ENCODE measurements around the gene OR13F1. TPM values are rescaled to one million over a fixed set of nuclear protein-coding genes. Genes with fewer than 3 reads are reported as not detected.

The OR13F1 gene
- total RNA-seq, 1 experiment from 2014 or later = not detected

DNA sequence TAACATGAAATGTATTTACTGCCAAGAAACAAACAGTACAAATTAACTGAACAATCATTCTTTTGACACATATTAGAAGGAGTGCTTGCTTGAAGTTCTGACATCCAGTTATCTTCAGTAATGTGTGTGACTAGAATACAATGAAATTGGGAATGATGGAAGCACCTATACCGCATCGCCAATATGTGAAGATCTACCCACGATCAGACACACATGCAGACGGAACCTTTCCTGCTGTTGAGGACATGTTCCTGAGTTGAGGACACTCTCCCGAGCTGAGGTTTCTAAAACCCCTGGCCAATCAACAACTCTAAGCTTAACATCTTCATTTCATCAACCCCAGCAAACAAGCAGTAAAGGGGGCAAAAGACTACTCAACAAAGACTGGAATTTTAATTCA, 32.7 kb downstream of the OR13F1 start, which contains the start of gene OR13C3:
OR13C3 (minus strand) TSS at position 101 of the 400 bp plus-strand sequence. CDS start 133 bp downstream, outside the sequence.
- TF ChIP-seq CTCF (conservative IDR thresholded peaks at IDR 0.05; ENCODE audit: low read depth, low read length) = no peak
- TF ChIP-seq EZH2phosphoT487 (IDR thresholded peaks at IDR 0.05; ENCODE audit: borderline replicate concordance, low read length) = no peak
- no peak for TF ChIP-seq EZH2 (IDR thresholded peaks at IDR 0.05; ENCODE audit: low read length, unreplicated experiment)
- Histone ChIP-seq H3F3A (ENCODE audit: low read length, unreplicated experiment) (no peaks in the 10 kb centered on the region), H3K4me2 (ENCODE audit: low read length) (no peak within 1 kb of the TSS), H3K36me3 (ENCODE audit: low read depth, low read length) (no peaks in the 10 kb centered on the region), H3K79me2 (ENCODE audit: low read length) (no peaks in the 10 kb centered on the region), H2AFZ (ENCODE audit: low read length) (no peak within 1 kb of the TSS), H3K27ac (ENCODE audit: low read length) (no peak within 1 kb of the TSS), H3K9me3 (ENCODE audit: low read length) (no peaks in the 10 kb centered on the region), H3K27me3 (ENCODE audit: low read length) (no peaks in the 10 kb centered on the region), H3K4me1 (ENCODE audit: insufficient read depth, low read length) (no peaks in the 10 kb centered on the region), H4K20me1 (ENCODE audit: low read length) (no peaks in the 10 kb centered on the region), H3K9me2 (replicated peaks; ENCODE audit: low read length) (no peaks in the 10 kb centered on the region), H3K9ac (ENCODE audit: low read length) (no peak within 1 kb of the TSS), H3K4me3 (ENCODE audit: low read length) (no peak within 1 kb of the TSS)
- ChIA-PET POLR2A (ENCODE audit: unreplicated experiment) (no interaction called here), CTCF (no interaction called here)
- intact Hi-C loops (cut with micrococcal nuclease) = no loop called here
- no peak for ATAC-seq
- BruUV-seq (replicated peaks) = no TSS peak
- no peak for DNase-seq

DNA sequence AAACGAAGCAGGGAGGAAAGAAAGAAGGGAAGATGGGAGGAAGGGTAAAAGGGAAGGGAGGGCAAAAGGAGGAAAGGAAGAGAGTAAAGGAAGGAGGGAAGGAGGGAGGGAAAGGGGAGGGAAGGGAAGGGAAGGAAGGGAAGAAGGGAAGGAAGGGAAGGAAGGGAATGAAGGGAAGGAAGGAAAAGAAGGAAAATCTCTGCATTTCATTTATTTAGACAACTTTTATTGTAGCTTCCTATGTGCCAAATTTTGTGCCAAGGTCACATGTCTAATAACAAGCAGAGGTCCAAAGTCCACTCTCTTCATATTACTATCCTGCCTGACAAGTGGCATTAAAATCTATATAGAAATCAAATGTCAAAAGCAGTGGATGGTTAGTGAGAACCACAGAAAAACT, 35.2 kb downstream of the OR13F1 start:
- no peak overlapping the region for H3K27ac ChIP-seq (ENCODE audit: low read length)
- H3K4me2 ChIP-seq (ENCODE audit: low read length) = no peak overlapping the region
- ChIA-PET CTCF (no interaction called here), POLR2A (ENCODE audit: unreplicated experiment) (no interaction called here)
- no peak overlapping the region for H3K9ac ChIP-seq (ENCODE audit: low read length)
- no peak overlapping the region for H2AFZ ChIP-seq (ENCODE audit: low read length)
- no peak overlapping the region for H3K4me3 ChIP-seq (ENCODE audit: low read length)
- no peaks in the 10 kb centered on the region for H4K20me1 ChIP-seq (ENCODE audit: low read length)
- DNase-seq (no peak), ATAC-seq (no peak)
- no peaks in the 10 kb centered on the region for H3K9me2 ChIP-seq (replicated peaks; ENCODE audit: low read length)
- no peaks in the 10 kb centered on the region for H3K79me2 ChIP-seq (ENCODE audit: low read length)
- H3F3A ChIP-seq (ENCODE audit: low read length, unreplicated experiment) = no peaks in the 10 kb centered on the region
- no peaks in the 10 kb centered on the region for H3K27me3 ChIP-seq (ENCODE audit: low read length)
- H3K9me3 ChIP-seq (ENCODE audit: low read length) = no peaks in the 10 kb centered on the region
- H3K36me3 ChIP-seq (ENCODE audit: low read depth, low read length) = no peaks in the 10 kb centered on the region
- intact Hi-C loops (cut with micrococcal nuclease) = no loop called here
- H3K4me1 ChIP-seq (ENCODE audit: insufficient read depth, low read length) = no peaks in the 10 kb centered on the region
- no TSS peak for BruUV-seq (replicated peaks)
- TF ChIP-seq EZH2phosphoT487 (IDR thresholded peaks at IDR 0.05; ENCODE audit: borderline replicate concordance, low read length) (no peak), EZH2 (IDR thresholded peaks at IDR 0.05; ENCODE audit: low read length, unreplicated experiment) (no peak), CTCF (conservative IDR thresholded peaks at IDR 0.05; ENCODE audit: low read depth, low read length) (no peak)

DNA sequence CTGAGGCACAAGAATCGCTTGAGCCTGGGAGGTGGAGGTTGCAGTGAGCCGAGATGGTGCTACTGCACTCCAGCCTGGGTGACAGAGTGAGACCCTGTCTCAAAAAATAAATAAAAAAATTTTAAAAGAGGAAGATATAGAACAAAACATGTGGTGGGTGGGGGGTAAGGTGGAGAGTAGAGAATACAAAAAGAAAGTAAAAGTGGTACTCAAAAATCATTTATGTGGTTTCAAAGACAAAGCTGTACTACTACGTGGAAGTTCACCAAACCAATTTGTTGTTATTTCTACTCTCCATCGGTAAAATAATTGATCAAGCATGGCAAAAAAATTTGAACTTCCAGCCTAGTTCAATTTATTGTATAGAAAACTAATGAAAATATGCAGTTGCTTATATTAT, 40.6 kb downstream of the OR13F1 start:
- Histone ChIP-seq H2AFZ (ENCODE audit: low read length) (no peak overlapping the region), H3K9me2 (replicated peaks; ENCODE audit: low read length) (no peaks in the 10 kb centered on the region), H3K27me3 (ENCODE audit: low read length) (no peaks in the 10 kb centered on the region), H3K4me2 (ENCODE audit: low read length) (no peak overlapping the region), H3K4me3 (ENCODE audit: low read length) (no peak overlapping the region), H3K36me3 (ENCODE audit: low read depth, low read length) (no peaks in the 10 kb centered on the region), H3F3A (ENCODE audit: low read length, unreplicated experiment) (no peaks in the 10 kb centered on the region), H3K79me2 (ENCODE audit: low read length) (no peaks in the 10 kb centered on the region), H4K20me1 (ENCODE audit: low read length) (no peaks in the 10 kb centered on the region), H3K9me3 (ENCODE audit: low read length) (no peaks in the 10 kb centered on the region), H3K27ac (ENCODE audit: low read length) (no peak overlapping the region), H3K4me1 (ENCODE audit: insufficient read depth, low read length) (no peaks in the 10 kb centered on the region), H3K9ac (ENCODE audit: low read length) (no peak overlapping the region)
- ChIA-PET POLR2A (ENCODE audit: unreplicated experiment) (no interaction called here), CTCF (interaction anchor here (0.6 kb wide), 1 partner anchor 198 kb away, joined by 3 read pairs; no protein-coding TSS in a partner anchor)
- no peak for DNase-seq
- TF ChIP-seq CTCF (conservative IDR thresholded peaks at IDR 0.05; ENCODE audit: low read depth, low read length) (no peak), EZH2phosphoT487 (IDR thresholded peaks at IDR 0.05; ENCODE audit: borderline replicate concordance, low read length) (no peak), EZH2 (IDR thresholded peaks at IDR 0.05; ENCODE audit: low read length, unreplicated experiment) (no peak)
- no TSS peak for BruUV-seq (replicated peaks)
- intact Hi-C loops (cut with micrococcal nuclease) = no loop called here
- ATAC-seq = no peak
